22Rv1 (cell line): Measurements from ENCODE around the gene TNKS2.

ENCODE experiments used
- H3K27ac ChIP-seq: fragments of 450-650 bp; 2 replicates; pipeline ENCODE4 v1.5.1; 2017
- CTCF ChIP-seq: fragments of 450-650 bp; IDR thresholded peaks from 2 replicates; pipeline ENCODE4 v1.5.1; 2017; ENCODE audit warnings: mild to moderate bottlenecking
- ZFX ChIP-seq: fragments of 450-650 bp; IDR thresholded peaks from 2 replicates; pipeline ENCODE4 v1.6.1; 2017; ENCODE audit warnings: antibody characterized with exemption, borderline replicate concordance

The TNKS2 gene

GRCh38 chr10:91820144-91820543 is 21.9 kb downstream of the TNKS2 start:
- no peak for TF ChIP-seq ZFX
- no peak for TF ChIP-seq CTCF

GRCh38 chr10:91824076-91824475 is 25.9 kb downstream of the TNKS2 start:
- TF ChIP-seq CTCF (no peak), ZFX (no peak)
- no peak overlapping the region for H3K27ac ChIP-seq

More at GRCh38 chr10:91820144-91820543, 21.9 kb downstream of the TNKS2 start:
- H3K27ac ChIP-seq: no peak overlapping the region

GRCh38 chr10:91829268-91829667 is 31.0 kb downstream of the TNKS2 start:
- TF ChIP-seq ZFX (no peak), CTCF (no peak)
- no peak overlapping the region for H3K27ac ChIP-seq

GRCh38 chr10:91838199-91838598 is 40.0 kb downstream of the TNKS2 start:
- no peak overlapping the region for H3K27ac ChIP-seq
- TF ChIP-seq ZFX (no peak), CTCF (no peak)

- H3K27ac ChIP-seq: no peak overlapping the region
- TF ChIP-seq CTCF: no peak
- no peak for TF ChIP-seq ZFX
These were observed 44.9 kb downstream of the TNKS2 start for GRCh38 chr10:91843083-91843482.

- no peak overlapping the region for H3K27ac ChIP-seq
- no peak for TF ChIP-seq ZFX
- TF ChIP-seq CTCF: peak; percentile 56
These were observed 58.4 kb downstream of the TNKS2 start for GRCh38 chr10:91856637-91857036.

- TF ChIP-seq CTCF (no peak), ZFX (no peak)
These were observed 62.7 kb downstream of the TNKS2 start for GRCh38 chr10:91860885-91861284.

More at GRCh38 chr10:91860885-91861284, 62.7 kb downstream of the TNKS2 start:
- no peak overlapping the region for H3K27ac ChIP-seq
